ENCODE results near the gene DECR2. TPM values are rescaled to one million over a fixed set of nuclear protein-coding genes. Genes with fewer than 3 reads are reported as not detected.

Gene DECR2
- total and polyA plus RNA-seq, 2 of the 13 experiments (the other 11 are each of a cell fraction or from before 2014, with no cell fraction given) = 36.3 to 44.6 TPM

- Histone ChIP-seq H3K27ac (ENCODE audit: extremely low read length, insufficient read depth, low read length) (peak within 1 kb of the TSS; percentile 94), H3K9ac (ENCODE audit: insufficient read depth, low read depth, low read length) (peak within 1 kb of the TSS; percentile 88), H4K20me1 (ENCODE audit: insufficient read depth, low read length) (no peaks in the 10 kb centered on the region), H2AFZ (ENCODE audit: low read length) (no peak within 1 kb of the TSS), H3K9me3 (ENCODE audit: low read length) (no peaks in the 10 kb centered on the region), H3K4me1 (ENCODE audit: insufficient read depth, low read length) (peaks cover 37% of the 10 kb centered on the region), H3K4me3 (replicated peaks in 1 of 3; ENCODE audit: insufficient read depth in 1 of 3, low read depth in 2 of 3, low read length in 3 of 3) (peak within 1 kb of the TSS; percentile 60 to 81 (median 81)), H3K79me2 (ENCODE audit: insufficient read depth, low read length) (peaks cover 14% of the 10 kb centered on the region), H3K27me3 (ENCODE audit: control insufficient read depth in 1 of 2, insufficient read depth in 2 of 2, low read length in 2 of 2) (no peaks in the 10 kb centered on the region), H3K36me3 (replicated peaks in 1 of 2; ENCODE audit: control insufficient read depth in 1 of 2, insufficient read depth in 2 of 2, low read length in 2 of 2) (peaks cover 0 to 4% of the 10 kb centered on the region in 2 experiments; a peak in 2 of 5 replicates), H3K4me2 (ENCODE audit: low read depth, low read length) (peak within 1 kb of the TSS; percentile 99)
- WGBS (ENCODE audit: low lambda C conversion rate) = 0% methylated on average over 6 of the region's 75 CpGs
- peak; percentile 23 for ATAC-seq
- POLR2A ChIA-PET = interaction anchor here (0.9 to 1.8 kb wide), 6 partner anchors 9 to 191 kb away, joined by 3 to 10 read pairs (median 3); partner anchors contain the start of genes CAPN15 and PGAP6
- CTCF ChIA-PET (ENCODE audit: low intra/inter-chr PET ratio, low total read pairs) = no interaction called here
- no peak for DNase-seq (ENCODE audit: low spot score)
- no peak for FAIRE-seq
- intact Hi-C loops (cut with micrococcal nuclease; ENCODE audit: unreplicated experiment) = no loop called here
- in situ Hi-C loops (cut with HindIII; ENCODE audit: extremely low pct_ligation_motif_present, low pct_unique_long_range_greater_than_20kb) = loop anchor here (5.0 kb wide), 1 partner anchor 100 kb away; no protein-coding TSS in a partner anchor
- BruUV-seq (replicated peaks) = no TSS peak
- TF ChIP-seq THAP7 (CRISPR knock-in tag; IDR thresholded peaks at IDR 0.05) (no peak), SRY (CRISPR knock-in tag; IDR thresholded peaks at IDR 0.05) (peak; percentile 8; the same call in 1 of the 2 replicates), SRSF1 (optimal IDR thresholded peaks at IDR 0.05; ENCODE audit: low read depth, low read length) (peak; percentile 21), TRIM22 (IDR thresholded peaks at IDR 0.05) (no peak), PCBP1 (IDR thresholded peaks at IDR 0.05; ENCODE audit: borderline replicate concordance, low read depth, low read length) (no peak), ZIK1 (CRISPR knock-in tag; IDR thresholded peaks at IDR 0.05; ENCODE audit: borderline replicate concordance, low read depth) (0 out of 2 replicates have a peak, but pooled peaks have one; percentile 28), ZBTB14 (CRISPR knock-in tag; IDR thresholded peaks at IDR 0.05) (peak; percentile 84), ZNF296 (CRISPR knock-in tag; conservative IDR thresholded peaks at IDR 0.05) (no peak), MTF1 (CRISPR knock-in tag; IDR thresholded peaks at IDR 0.05) (no peak), YEATS4 (CRISPR knock-in tag; IDR thresholded peaks at IDR 0.05; ENCODE audit: borderline replicate concordance) (peak; percentile 52; the same call in 1 of the 2 replicates), POGZ (CRISPR knock-in tag; IDR thresholded peaks at IDR 0.05) (no peak), MXI1 (IDR thresholded peaks at IDR 0.05; ENCODE audit: borderline replicate concordance, low read depth, low read length) (peak; percentile 19; the same call in 1 of the 3 replicates), IKZF4 (CRISPR knock-in tag; IDR thresholded peaks at IDR 0.05; ENCODE audit: borderline replicate concordance, low read depth, not compliant biosample characterization) (no peak), MED13 (CRISPR knock-in tag; IDR thresholded peaks at IDR 0.05) (no peak), ZBTB34 (CRISPR knock-in tag; IDR thresholded peaks at IDR 0.05) (no peak), ZNF597 (CRISPR knock-in tag; IDR thresholded peaks at IDR 0.05) (no peak)
Measured at GRCh38 chr16:397135-397661, 4.5 kb upstream of the DECR2 start, which contains the start of gene NME4. Gene NME4, plus strand, starts transcription at chr16:397199. Its CDS starts 24 bp downstream, at chr16:397223.

Measured in HepG2 (cell line).